ENCODE results near the gene PAEP. TPM values are rescaled to one million over a fixed set of nuclear protein-coding genes. Genes with fewer than 3 reads are reported as not detected.

The PAEP gene
- polyA plus RNA-seq, 1 donor (not counting 4 experiments of a cell fraction or from before 2014, with no cell fraction given) = not detected

DNA sequence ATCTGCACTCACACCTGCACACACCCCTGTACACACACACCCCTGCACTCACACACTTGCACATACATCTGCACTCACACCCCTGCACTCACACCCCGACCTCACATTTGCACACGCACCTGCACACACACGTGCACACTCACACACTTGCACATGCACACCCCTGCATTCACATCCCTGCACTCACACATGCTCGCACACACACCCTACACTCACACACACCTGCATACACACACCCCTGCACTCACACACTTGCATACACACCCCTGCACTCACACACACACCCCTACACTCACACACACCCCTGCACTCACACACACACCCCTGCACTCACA lies 50.3 kb downstream of the PAEP start:
- dilution Hi-C loops (cut with MboI; ENCODE audit: extremely low pct_ligation_motif_present, low sequenced_read_pairs) = no loop called here
- DNase-seq (ENCODE audit: low read depth, low spot score) (no peak), FAIRE-seq (no peak)
- Histone ChIP-seq H3K36me3 (ENCODE audit: control insufficient read depth in 2 of 2, extremely low read depth in 1 of 2, insufficient read depth in 2 of 2, low read length in 2 of 2) (no peaks in the 10 kb centered on the region), H3K4me1 (ENCODE audit: control insufficient read depth, extremely low read depth, insufficient read depth, low read length) (no peaks in the 10 kb centered on the region), H3K4me2 (ENCODE audit: control insufficient read depth, extremely low read depth, insufficient read depth, low read depth, low read length) (no peak overlapping the region), H3K27me3 (ENCODE audit: control insufficient read depth, extremely low read depth, insufficient read depth, low read length) (no peaks in the 10 kb centered on the region), H3K27ac (ENCODE audit: control insufficient read depth, insufficient read depth, low read length) (no peak overlapping the region), H2AFZ (ENCODE audit: control insufficient read depth, low read length) (no peak overlapping the region), H3K9me1 (ENCODE audit: control insufficient read depth, extremely low read depth, insufficient read depth, low read length) (no peaks in the 10 kb centered on the region), H3K4me3 (ENCODE audit: control insufficient read depth in 2 of 3, extremely low read depth in 1 of 3, insufficient read depth in 2 of 3, low read depth in 1 of 3, low read length in 3 of 3) (no peak overlapping the region), H3K9me3 (ENCODE audit: control insufficient read depth, low read depth, low read length) (no peaks in the 10 kb centered on the region), H4K20me1 (ENCODE audit: control insufficient read depth, extremely low read depth, insufficient read depth, low read length) (no peaks in the 10 kb centered on the region), H3K9ac (ENCODE audit: control insufficient read depth, extremely low read depth, insufficient read depth, low read length) (no peak overlapping the region), H3K79me2 (ENCODE audit: control insufficient read depth, insufficient read depth, low read length) (no peaks in the 10 kb centered on the region)
- TF ChIP-seq EZH2 (IDR thresholded peaks at IDR 0.05; ENCODE audit: low read length) = no peak
- TF ChIP-seq CTCF (optimal IDR thresholded peaks at IDR 0.05 in 1 of 3, IDR thresholded peaks at IDR 0.05 in 1 of 3, conservative IDR thresholded peaks at IDR 0.05 in 1 of 3; ENCODE audit: extremely low read depth in 1 of 3, insufficient read depth in 2 of 3, low read length in 3 of 3) = no peak

GRCh38 chr9:135612437-135612836 lies 50.9 kb downstream of the PAEP start:
- Histone ChIP-seq H3K9me1 (ENCODE audit: control insufficient read depth, extremely low read depth, insufficient read depth, low read length) (no peaks in the 10 kb centered on the region), H3K79me2 (ENCODE audit: control insufficient read depth, insufficient read depth, low read length) (no peaks in the 10 kb centered on the region), H2AFZ (ENCODE audit: control insufficient read depth, low read length) (no peak overlapping the region), H4K20me1 (ENCODE audit: control insufficient read depth, extremely low read depth, insufficient read depth, low read length) (no peaks in the 10 kb centered on the region), H3K9me3 (ENCODE audit: control insufficient read depth, low read depth, low read length) (no peaks in the 10 kb centered on the region), H3K27me3 (ENCODE audit: control insufficient read depth, extremely low read depth, insufficient read depth, low read length) (no peaks in the 10 kb centered on the region), H3K36me3 (ENCODE audit: control insufficient read depth in 2 of 2, extremely low read depth in 1 of 2, insufficient read depth in 2 of 2, low read length in 2 of 2) (no peaks in the 10 kb centered on the region), H3K9ac (ENCODE audit: control insufficient read depth, extremely low read depth, insufficient read depth, low read length) (no peak overlapping the region), H3K4me2 (ENCODE audit: control insufficient read depth, extremely low read depth, insufficient read depth, low read depth, low read length) (no peak overlapping the region), H3K4me3 (ENCODE audit: control insufficient read depth in 2 of 3, extremely low read depth in 1 of 3, insufficient read depth in 2 of 3, low read depth in 1 of 3, low read length in 3 of 3) (no peak overlapping the region), H3K4me1 (ENCODE audit: control insufficient read depth, extremely low read depth, insufficient read depth, low read length) (no peaks in the 10 kb centered on the region), H3K27ac (ENCODE audit: control insufficient read depth, insufficient read depth, low read length) (no peak overlapping the region)
- dilution Hi-C loops (cut with MboI; ENCODE audit: extremely low pct_ligation_motif_present, low sequenced_read_pairs) = no loop called here
- TF ChIP-seq CTCF (optimal IDR thresholded peaks at IDR 0.05 in 1 of 3, IDR thresholded peaks at IDR 0.05 in 1 of 3, conservative IDR thresholded peaks at IDR 0.05 in 1 of 3; ENCODE audit: extremely low read depth in 1 of 3, insufficient read depth in 2 of 3, low read length in 3 of 3) (no peak), EZH2 (IDR thresholded peaks at IDR 0.05; ENCODE audit: low read length) (no peak)
- FAIRE-seq = no peak
- DNase-seq (ENCODE audit: low read depth, low spot score) = no peak
